HG03432 (cell line): ENCODE measurements around the gene METTL6.
A peak's percentile ranks its signal among the peaks of the same experiment; 100 is the strongest.
"Not testable (repeated sequence)": the region's sequence is repeated elsewhere in the genome, so short reads cannot be mapped to it uniquely, and the experiment has no call there.

Experiments
- ATAC-seq: cut with Tn5 transposase; IDR thresholded peaks from one replicate; pipeline ENCODE4 v1.9.1; 2021; ENCODE audit warnings: mild to moderate bottlenecking, moderate library complexity; ENCODE audit not compliant: unreplicated experiment

Gene METTL6

DNA sequence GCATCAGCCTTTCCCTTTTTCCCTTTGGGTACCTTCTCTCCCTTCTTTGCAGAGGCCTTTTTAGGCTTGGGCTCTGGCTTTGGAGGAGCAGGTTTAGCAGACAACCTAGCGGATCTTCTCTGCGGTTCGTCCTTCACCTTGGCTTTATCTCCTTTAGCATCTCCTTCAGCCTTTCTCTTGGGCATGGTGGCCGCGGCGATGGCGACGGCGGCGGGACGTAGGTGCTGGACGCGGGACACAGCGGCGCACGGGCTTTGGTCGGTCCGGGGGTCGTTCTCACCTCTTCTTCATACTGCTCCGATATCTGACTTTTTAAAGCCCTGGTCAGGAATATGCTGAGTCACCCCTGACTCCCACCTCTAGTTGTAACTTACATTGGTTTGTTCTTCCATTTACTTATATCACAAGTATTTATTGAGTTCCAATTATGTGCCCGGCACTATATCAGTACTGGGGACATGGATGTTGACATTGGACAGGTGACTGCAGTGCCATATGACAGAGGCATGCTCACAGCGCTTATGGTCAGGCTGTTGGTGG, 51.8 kb downstream of the METTL6 start:
- no peak for ATAC-seq

DNA sequence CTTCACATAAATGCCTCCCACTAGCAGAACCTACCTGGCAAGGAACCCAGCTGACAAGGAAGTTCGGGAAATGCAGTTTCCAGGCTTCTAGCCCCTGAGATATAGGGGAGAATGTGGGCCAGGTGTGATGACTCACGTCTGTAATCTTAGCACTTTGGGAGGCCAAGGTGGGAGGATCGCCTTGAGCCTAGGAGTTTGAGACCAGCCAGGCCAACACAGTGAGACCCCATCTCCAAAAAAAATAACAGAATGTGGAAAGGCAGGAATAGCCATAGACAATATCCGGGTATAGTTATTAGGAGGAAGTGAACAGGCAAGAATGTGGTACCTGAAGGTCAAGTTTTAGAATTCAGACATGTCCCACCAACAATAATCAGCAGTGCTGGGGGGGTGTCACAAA, 54.4 kb downstream of the METTL6 start:
- no peak for ATAC-seq

DNA sequence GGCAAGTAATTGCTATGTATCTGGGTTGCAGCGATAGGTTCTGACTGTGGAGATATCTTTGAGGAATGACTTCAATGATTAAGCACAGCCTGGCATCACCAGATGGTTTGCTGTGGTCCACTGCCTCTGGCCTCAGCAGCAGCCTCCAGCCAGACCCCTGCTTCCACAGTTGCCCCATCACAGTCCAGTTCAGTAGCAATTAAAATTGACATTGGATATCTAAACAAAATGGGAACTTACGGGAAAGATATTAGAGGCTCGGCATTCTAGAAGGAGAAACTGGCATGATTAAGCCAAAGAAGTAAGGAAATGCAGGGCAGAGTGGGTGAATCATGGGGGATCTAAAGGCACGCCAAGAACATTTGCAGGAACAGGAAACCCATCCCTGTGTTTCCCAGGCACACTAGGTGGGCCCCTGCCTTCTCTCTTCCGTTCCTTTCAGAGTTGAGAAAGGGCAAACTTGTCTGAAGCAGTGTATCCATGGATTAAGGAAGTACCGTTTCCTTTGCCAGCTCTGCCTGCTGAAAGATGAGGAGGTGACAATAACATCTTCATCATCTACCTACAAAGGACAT, 58.7 kb downstream of the METTL6 start:
- ATAC-seq = no peak

DNA sequence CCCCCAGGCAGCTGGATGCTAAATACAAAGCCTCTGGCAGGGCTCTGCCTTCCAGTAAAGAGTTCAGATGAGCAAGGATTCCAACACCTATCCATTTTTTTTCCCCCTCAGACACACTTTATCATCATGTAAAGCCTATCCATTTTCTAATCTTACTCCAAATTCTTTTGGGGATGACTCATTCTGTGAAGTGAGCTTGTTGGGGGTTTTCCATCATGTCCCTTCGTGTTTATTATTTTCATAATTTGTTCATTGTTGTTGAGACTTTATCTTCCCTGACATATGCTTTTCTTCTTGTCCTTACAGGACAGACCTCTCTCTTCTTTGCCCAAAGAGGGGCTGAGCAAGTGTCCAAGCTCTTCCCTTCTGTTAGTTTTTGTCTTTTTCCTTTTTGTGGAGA, 60.3 kb downstream of the METTL6 start:
- no peak for ATAC-seq

DNA sequence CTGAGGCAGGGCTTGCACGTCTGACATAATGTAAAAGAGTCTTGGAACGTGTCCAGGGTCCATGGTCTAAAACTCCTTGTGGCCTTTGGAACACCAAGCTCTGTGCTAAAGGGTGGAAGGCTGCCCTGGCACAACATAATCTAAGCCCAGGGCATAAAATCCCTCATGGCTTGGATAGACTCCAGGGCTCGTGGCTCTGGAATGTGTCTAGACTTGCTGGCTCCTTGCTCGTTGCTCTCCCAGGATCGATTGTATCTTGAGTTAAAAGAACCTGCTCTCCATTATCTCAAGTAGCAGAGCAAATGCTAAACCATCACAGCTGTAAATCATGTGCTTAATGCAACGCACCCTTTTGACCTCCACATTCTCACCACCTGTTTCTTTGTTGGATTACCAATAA, 63.3 kb downstream of the METTL6 start:
- not testable (repeated sequence) for ATAC-seq

DNA sequence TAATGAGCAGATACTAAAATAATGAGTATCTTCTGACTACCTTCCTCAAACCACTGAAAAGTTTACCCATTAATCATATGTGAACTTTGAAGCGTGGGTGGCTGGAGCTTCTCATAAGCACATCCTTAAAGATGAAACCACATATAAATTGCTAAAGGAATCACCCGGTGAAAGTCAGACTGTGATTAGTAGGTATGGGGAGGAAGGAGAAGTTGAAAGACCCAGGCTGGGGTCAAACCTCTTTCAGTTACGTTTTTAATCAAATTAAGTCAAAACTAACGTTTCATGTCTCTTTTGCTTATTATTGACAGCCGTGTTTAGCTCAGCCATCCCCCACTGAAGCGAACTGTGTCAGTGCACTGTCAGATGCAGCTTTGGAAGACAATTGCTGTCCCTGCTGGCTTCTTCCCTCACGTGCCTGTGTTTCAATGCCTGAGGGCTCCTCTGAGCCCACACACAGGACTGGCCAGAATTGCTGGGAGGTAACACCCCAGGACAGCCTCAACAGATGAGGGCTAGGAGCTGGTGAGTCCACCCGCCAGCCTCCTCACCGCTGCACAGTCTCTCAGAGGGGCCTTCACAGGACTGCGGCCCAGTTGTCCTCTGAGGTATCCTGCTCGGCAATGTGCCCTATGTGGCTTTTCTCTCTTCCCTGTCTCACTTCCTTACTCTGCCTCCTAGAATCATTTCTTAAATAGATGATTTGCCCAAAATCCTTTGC, 65.7 kb downstream of the METTL6 start:
- peak; percentile 77 for ATAC-seq

DNA sequence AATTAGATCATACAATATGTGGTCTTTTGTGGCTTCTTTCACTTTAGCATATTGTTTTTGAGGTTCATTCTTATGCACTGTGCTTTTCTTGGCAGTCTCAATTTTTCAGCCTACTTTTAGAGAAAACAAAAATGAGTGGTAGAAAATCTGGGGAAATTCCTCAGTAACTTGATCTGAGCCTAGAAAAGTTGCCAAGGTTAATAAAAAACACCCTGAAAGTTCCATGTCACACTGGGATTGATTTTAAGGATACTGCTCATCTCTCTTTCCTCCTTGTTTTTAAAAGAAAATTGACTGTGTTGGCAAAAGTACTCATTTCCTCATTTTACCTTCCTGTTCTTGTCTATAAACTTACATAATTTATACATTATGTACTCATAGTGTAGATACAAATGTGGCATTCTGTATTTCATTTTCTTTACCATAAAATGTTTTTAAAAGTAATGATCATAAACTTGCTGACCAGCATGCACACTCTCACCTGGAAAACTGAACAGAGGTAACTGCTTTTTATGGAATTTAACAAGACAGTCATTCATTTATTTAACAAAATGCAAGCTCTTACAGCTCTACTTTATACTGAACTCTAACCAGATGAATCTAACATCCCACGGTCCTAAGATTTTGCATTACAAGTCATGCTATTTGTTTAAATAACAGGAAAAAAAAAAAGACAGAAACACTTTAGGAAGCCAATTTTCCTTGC, 66.4 kb downstream of the METTL6 start:
- no peak for ATAC-seq
